ENCODE data around the gene DYNLT5.
"Not testable (repeated sequence)": the region's sequence is repeated elsewhere in the genome, so short reads cannot be mapped to it uniquely, and the experiment has no call there.

Gene DYNLT5, protein sequence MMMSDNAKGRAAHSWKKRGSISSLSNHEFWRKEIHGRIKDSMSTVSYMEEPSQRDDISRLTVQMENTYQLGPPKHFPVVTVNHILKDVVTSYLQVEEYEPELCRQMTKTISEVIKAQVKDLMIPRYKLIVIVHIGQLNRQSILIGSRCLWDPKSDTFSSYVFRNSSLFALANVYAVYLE

GRCh38 chr1:66752000-66752592 is at the start of gene DYNLT5:
Gene DYNLT5 (plus strand): TSS chr1:66752459. CDS start chr1:66754659, 2,200 bp downstream.
- DNase-seq: peak; percentile 82 to 92

- no peak for DNase-seq
Measured at GRCh38 chr1:66704177-66704875, 47.9 kb upstream of the DYNLT5 start.

- DNase-seq: no peak
Measured at GRCh38 chr1:66705110-66705509, 47.1 kb upstream of the DYNLT5 start.

DNA sequence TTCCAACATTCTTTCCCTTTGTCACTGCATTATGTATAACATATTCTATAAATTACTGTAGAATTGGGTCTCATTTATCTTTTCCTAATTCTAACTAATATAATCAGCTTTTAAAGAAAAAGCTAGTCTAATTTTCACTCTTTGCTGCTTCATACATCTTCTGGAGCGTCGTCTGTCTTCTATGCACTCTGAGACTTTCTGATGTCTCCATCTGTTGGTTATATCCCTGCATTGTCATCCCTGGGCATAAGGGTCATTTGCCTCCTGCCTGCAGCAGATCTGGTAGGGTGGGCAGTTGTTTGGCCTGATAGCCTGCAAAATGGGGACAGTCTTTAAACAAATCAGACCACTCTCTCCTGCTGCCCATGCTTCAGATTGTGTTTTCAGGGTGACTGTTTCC is 40.8 kb upstream of the DYNLT5 start:
- peak in 1 of 2 experiments; percentile 15 for DNase-seq

- no peak for DNase-seq
Measured at GRCh38 chr1:66712839-66713238, 39.4 kb upstream of the DYNLT5 start.

GRCh38 chr1:66723985-66724384 is 28.3 kb upstream of the DYNLT5 start:
- DNase-seq: no peak

DNA sequence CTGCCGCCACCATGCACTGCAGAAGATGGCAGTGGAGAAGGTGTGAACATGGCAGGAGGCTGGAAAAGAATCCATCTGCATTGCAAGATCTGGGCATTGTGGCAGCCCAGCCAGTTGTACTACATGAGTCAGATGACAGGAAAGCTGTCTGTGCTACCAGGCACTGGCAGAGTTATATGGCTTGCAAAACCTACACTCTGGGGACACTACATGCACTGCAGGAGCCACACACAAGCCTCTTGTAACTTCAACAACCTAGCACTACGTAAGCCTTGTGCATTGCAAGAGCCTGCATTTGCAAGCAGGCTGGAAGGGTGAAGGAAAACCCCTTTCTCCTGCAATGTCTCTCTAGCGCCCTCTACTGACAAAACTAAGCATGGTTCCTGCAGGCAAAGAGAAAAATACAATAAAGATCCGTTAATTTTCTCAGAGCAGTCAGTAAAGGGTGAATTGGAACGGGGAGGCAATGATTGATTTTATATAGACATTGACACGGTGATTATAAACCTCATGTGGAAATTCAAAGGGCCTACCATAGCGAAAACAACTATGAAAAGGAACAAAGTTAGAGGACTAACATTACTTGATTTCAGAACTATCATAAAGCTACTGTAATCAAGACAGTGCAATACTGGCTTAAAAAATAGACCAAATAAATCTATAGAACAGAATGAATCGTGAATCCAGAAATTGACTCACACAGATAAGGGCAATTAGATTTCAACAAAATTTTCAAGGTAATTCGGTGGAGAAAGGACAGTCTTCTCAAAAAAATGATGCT is 26.2 kb upstream of the DYNLT5 start:
- DNase-seq: peak; percentile 82 to 86

DNA sequence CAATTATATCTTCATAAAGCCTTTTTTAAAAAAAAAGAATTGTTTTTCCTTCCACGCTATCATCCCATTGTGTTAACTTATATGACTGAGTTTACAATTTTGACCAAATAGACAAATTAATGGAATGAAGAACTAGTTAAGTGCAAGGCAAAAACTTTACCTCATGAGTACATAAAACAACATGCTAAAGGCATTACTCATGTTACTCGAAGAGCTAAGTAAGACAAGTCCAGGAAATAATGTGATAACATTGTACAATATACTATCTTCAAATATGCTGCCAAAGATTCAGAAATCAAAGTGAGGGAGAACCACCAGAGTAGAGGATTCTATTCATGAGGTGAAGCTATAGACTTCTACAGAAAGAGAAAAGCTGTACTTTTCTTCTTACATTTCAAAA is 24.2 kb upstream of the DYNLT5 start:
- no peak for DNase-seq

GRCh38 chr1:66728716-66729115 is 23.5 kb upstream of the DYNLT5 start:
- not testable (repeated sequence) for DNase-seq

DNA sequence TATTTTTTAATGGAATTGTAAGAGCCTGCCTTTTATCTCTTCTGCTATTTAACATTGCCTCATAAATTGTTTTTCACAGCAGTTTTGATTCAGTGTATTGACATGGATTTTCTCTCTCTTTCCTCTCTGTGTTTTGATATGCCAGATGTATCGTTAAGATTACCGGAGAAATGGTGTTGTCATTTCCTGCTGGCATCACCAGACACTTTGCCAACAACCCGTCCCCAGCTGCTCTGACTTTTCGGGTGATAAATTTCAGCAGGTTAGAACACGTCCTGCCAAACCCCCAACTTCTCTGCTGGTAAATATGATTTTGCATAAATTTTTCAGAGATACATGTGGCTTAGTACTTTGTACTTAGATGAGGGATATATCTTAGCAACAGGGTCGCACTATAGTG is 23.1 kb upstream of the DYNLT5 start:
- no peak for DNase-seq

DNA sequence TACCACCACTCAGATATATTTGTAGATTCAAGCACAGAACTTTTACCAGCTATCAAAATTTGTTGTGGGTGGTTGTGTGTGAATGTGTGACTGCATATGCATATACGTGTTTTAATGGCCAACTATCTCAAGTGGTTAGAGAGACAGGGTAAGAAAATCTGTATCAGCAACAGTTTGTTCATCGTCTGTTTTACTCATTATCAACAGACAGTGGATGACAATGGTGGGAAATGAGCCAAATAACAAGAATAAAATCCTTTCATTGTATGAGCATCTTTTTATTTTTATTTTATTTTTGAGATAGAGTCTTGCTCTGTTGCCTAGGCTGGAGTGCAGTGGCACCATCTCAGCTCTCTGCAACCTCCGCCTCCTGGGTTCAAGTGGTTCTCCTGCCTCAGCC is 22.7 kb upstream of the DYNLT5 start:
- no peak for DNase-seq

DNA sequence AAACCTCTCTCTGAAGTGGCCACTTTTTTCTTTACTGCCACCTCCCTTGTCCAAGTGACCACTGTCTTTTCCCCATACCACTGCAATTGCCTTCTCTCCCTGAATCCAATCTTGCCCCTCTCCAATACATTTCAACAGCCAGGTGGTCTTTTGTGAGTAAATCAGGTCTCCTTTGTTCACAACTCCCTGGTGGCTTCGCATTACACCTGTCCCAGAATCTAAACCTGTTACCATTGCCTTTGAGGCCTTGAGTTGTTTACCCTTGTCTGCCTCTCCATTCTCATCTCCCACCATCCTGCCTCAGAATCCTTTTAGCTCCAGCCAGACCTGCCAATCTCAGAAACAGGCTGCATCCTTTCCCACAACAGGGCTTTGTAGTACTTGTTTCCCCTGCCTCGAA is 21.8 kb upstream of the DYNLT5 start:
- DNase-seq: no peak

DNA sequence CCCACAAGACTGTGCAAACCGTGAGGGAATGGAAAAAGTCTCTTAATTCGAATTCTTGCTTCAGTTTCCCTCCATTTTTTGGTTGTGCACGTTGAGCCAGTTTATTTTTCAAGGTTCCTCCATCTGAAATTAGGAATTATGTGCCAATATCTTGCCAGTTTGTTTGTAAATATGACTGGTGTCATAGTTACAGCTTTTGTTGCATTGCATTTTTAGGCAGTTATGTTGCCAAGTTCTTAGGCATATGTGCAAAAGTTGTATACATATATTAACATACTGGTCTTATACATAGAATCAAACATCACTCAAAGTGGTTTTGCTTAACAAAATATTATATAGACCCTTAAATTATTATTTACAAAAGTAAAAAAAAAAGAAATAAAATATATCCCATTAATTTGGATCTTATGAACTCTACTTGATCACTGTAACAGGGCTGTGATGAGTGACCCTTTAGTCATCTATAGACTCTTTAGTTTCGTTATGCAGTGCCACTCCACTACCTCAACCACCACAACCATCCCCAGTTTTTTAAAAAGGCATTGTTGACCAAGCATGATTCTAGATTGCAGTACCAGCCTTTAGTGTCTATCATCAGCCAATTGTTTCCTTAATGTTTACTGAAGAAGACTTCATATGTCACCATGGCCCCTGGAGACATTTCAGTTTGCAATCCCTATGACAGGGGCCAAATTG is 20.9 kb upstream of the DYNLT5 start:
- DNase-seq: no peak

- peak; percentile 87 to 90 for DNase-seq
Measured at GRCh38 chr1:66732407-66733166, 19.7 kb upstream of the DYNLT5 start.

DNA sequence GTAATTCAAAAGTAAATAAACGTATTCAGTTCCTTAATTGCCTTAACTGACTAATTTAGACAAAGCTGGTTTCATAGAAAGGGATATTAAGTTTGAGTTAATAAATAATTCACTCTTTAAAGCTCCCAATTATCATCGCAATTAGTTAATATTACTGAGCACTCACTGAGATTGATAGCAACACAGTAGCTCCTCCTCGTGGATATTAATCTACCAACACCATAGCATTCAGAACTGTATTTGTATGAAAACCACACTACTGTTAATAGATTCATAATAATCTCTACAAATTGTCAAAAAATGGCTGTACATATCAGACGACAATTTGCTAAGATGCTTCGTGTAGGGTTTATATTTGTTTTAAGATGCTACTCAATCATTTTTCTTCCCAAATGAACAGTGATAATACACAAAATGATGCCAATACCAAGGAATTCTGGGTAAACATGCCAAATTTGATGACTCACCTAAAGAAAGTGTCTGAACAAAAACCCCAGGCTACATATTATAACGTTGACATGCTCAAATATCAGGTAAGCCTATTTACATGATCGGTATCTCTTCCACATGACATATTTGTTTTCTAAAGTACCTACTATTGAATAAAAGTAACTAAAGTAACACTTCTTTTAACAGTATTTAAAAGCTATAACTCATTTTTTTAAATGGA is 18.8 kb upstream of the DYNLT5 start:
- DNase-seq: peak; percentile 29 to 39

DNA sequence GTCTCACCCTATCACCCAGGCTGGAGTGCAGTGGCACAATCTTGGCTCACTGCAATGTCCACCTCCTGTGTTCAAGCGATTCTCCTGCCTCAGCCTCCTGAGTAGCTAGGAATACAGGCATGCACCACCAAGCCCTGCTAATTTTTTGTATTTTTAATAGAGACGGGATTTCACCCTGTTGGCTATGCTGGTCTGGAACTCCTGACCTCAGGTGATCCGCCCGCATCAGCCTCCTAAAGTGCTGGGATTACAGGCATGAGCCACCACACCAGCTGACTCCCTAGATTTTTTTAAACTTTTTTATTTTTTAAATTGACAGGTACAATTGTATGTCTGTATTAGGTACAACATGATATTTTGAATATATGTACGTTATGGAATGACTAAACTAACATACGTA is 17.7 kb upstream of the DYNLT5 start:
- DNase-seq: not testable (repeated sequence)

DNA sequence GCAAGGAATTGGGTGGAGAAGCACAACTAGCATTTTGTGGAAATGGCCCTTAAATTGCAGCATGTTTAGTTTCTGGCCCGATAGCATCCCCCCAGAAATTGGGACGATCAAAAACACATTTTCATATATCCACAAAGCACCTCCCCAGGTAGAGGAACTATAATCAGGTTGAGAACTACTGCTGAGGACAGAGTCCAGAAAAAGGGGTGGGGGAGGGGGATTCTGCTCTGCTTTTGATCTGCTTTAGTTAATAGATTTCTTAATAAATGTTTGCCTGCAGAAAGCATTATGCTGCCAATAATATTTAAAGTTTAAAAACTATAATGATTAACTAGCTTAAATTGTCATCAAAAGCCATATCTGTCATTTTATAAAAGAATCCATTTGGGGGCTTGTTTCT is 14.4 kb upstream of the DYNLT5 start:
- DNase-seq: no peak

DNA sequence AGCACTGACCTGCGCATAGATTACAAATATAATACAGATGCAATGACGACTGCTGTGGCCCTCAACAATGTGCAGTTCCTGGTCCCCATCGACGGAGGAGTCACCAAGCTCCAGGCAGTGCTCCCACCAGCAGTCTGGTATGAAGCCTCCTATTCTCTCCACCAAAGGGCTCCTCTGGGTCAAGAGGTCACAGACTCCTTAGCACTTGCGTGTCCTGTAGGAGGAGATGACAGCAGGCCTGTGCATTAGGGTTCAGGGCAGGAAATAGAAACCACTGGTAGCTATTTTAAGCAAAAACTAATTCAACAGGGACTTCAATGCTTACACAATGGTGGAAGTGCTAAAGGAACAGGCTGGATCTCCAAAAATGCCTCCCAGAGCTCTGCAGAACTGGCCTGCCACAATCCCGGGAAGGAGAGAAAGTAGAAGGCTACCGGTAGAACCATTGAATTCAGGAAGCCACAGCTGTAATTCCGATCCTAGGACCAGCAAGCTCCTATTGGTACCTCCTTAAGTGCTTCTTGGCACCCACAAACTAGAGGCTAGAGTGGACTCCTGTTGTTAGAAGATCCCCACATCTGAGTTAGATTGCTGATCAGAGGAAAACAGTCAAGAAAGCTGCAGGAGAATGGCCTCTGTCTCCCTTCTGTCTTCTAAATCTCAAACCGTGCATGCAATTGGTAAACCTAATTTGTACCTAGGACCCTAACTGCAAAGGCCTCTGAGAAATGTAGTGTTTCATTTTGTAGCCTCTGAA is 12.7 kb upstream of the DYNLT5 start:
- DNase-seq: peak; percentile 55 to 68

GRCh38 chr1:66745451-66745850 is 6.8 kb upstream of the DYNLT5 start:
- no peak for DNase-seq

DNA sequence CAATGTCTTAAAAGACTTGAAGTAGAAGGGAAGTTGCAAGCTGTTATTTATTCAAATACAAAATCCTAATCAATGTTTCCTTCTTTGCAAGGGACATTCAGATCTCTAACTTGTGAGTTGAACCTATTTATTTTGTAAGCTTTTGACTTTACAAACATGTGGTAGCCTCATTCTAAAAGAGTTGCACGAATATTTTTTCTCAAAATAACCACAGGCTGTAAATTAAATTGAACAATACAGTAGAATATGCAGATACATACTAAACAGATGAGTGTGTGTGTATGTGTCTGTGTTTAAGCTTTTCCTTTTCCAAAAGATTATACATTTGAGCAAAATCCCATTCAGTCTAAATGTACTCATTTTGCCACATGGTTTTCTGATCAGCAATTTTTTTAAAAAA is 4.8 kb upstream of the DYNLT5 start:
- DNase-seq: no peak

DNA sequence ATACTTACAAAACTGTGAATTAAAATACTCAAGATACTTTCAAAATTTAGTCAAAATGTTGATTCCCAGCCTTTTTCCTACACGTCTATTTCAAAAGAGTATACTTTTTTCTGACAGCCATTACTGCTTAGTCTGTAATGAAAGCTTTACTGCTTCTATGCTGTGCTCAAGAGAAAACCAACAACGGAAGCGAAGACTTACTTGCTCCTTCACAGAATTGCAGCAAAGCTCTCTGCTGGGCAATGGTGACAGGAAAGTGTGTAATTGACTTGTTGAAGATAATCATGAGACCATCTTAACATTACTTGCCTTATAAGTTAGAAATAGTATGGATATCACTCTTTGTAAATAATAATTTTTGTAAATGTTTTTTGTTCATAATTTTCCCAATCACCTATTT is 1.7 kb upstream of the DYNLT5 start:
- peak; percentile 19 to 39 for DNase-seq

Data from Kasumi-1 (cell line).